Activated CD4-positive, alpha-beta T cell treated with anti-CD3 and anti-CD28 coated beads for 36 hours (primary cell): Measurements from ENCODE around the gene ERP44. TPM values are rescaled to one million over a fixed set of nuclear protein-coding genes. Genes with fewer than 3 reads are reported as not detected.
"Not testable (repeated sequence)": the region's sequence is repeated elsewhere in the genome, so short reads cannot be mapped to it uniquely, and the experiment has no call there.

Source experiments
- ATAC-seq: fragments of 200-7000 bp; cut with Tn5 transposase; one replicate; pipeline ENCODE4 v1.10.0; 2021; ENCODE audit warnings: mild to moderate bottlenecking, moderate library complexity
- CTCF ChIA-PET: fragments of 350-600 bp; sonication (Branson Sonifier 250); formaldehyde crosslinking; loops from one replicate; lab custom pipeline; 2021; ENCODE audit warnings: antibody characterized with exemption; lab: Charles Lee
- POLR2A ChIA-PET: fragments of 350-600 bp; sonication (Branson Sonifier 250); formaldehyde crosslinking; loops from one replicate; lab custom pipeline; 2021; ENCODE audit warnings: antibody characterized with exemption, inconsistent platforms; lab: Charles Lee
- DNase-seq: peaks from one replicate; pipeline ENCODE4 v3.0.0-alpha.2; 2020
- H3K27ac Mint-ChIP-seq: one replicate; pipeline ENCODE4 v1.8.0; 2021; ENCODE audit warnings: mixed read lengths
- H3K27me3 Mint-ChIP-seq: one replicate; pipeline ENCODE4 v1.8.0; 2021; ENCODE audit warnings: mixed read lengths
- H3K36me3 Mint-ChIP-seq: one replicate; pipeline ENCODE4 v1.8.0; 2021; ENCODE audit warnings: low read depth, mixed read lengths
- H3K4me1 Mint-ChIP-seq: one replicate; pipeline ENCODE4 v1.8.0; 2021; ENCODE audit warnings: mixed read lengths
- H3K4me3 Mint-ChIP-seq: one replicate; pipeline ENCODE4 v1.8.0; 2021; ENCODE audit warnings: mild to moderate bottlenecking, moderate library complexity, mixed read lengths
- H3K9me3 Mint-ChIP-seq: one replicate; pipeline ENCODE4 v1.8.0; 2021; ENCODE audit warnings: low read depth, mixed read lengths
- intact Hi-C, 2 experiments: fragments of 100-400 bp; cut with DNase I in 1 of 2; cut with micrococcal nuclease in 1 of 2; formaldehyde crosslinking; loops; one replicate each; pipeline versions ENCODE4 v1.14.2 to v1.15.1; 2022 to 2024; cut with DNase I, micrococcal nuclease
- total RNA-seq, 2 experiments: library from RNA; stranded (reverse); gene quantifications; one replicate each; pipeline ENCODE4 v1.2.3, GENCODE V29; 2021

ERP44 gene
- total RNA-seq, 2 experiments from 2014 or later, result 12.0 to 12.4 TPM

GRCh38 chr9:100070104-100071041, 28.4 kb downstream of the ERP44 start:
- intact Hi-C loops, result no loop called here

DNA sequence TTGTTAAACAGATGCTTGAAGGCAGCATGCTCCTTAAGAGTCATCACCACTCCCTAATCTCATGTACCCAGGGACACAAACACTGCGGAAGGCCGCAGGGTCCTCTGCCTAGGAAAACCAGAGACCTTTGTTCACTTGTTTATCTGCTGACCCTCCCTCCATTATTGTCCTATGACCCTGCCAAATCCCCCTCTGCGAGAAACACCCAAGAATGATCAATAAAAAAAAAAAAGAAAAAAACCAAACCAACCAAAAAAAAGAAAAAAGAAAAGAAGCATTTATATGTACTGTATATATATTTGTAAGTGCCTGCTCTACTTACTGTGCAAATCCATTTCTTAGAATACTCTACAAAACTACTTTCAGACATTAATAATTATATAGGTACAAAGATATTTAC, 29.7 kb downstream of the ERP44 start:
- H3K36me3 Mint-ChIP-seq, POLR2A ChIA-PET, DNase-seq, H3K4me3 Mint-ChIP-seq, H3K27me3 Mint-ChIP-seq, ATAC-seq, intact Hi-C loops, H3K9me3 Mint-ChIP-seq, CTCF ChIA-PET, H3K27ac Mint-ChIP-seq: not testable (repeated sequence)
- peaks cover 23% of the 10 kb centered on the region for H3K4me1 Mint-ChIP-seq

More at GRCh38 chr9:100070104-100071041, 28.4 kb downstream of the ERP44 start:
- peaks cover 25% of the 10 kb centered on the region for H3K4me1 Mint-ChIP-seq
- ChIA-PET CTCF (interaction anchor here (1.0 to 1.1 kb wide), 2 partner anchors 26 to 110 kb away, joined by 3 to 4 read pairs; no protein-coding TSS in a partner anchor), POLR2A (no interaction called here)
- DNase-seq, result no peak
- H3K9me3 Mint-ChIP-seq, result no peaks in the 10 kb centered on the region
- H3K27ac Mint-ChIP-seq, result no peak overlapping the region
- H3K27me3 Mint-ChIP-seq, result no peaks in the 10 kb centered on the region
- no peak for ATAC-seq
- H3K36me3 Mint-ChIP-seq, result peaks cover 4% of the 10 kb centered on the region
- H3K4me3 Mint-ChIP-seq, result no peak overlapping the region

DNA sequence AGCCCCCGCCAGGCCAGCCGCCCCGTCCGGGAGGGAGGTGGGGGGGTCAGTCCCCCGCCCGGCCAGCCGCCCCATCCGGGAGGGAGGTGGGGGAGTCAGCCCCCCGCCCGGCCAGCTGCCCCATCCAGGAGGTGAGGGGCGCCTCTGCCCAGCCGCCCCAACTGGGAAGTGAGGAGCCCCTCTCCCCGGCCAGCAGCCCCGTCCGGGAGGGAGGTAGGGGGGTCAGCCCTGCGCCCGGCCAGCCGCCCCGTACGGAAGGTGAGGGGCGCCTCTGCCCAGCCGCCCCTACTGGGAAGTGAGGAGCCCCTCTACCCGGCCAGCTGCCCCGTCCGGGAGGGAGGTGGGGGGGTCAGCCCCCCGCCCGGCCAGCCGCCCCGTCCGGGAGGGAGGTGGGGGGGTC, 30.8 kb downstream of the ERP44 start:
- CTCF ChIA-PET, intact Hi-C loops: not testable (repeated sequence)

GRCh38 chr9:100066539-100066938, 32.3 kb downstream of the ERP44 start:
- H3K36me3 Mint-ChIP-seq, result peaks cover 4% of the 10 kb centered on the region
- CTCF ChIA-PET, result no interaction called here
- no peaks in the 10 kb centered on the region for H3K9me3 Mint-ChIP-seq
- intact Hi-C loops, result no loop called here
- no peak overlapping the region for H3K27ac Mint-ChIP-seq
- H3K4me1 Mint-ChIP-seq, result peaks cover 16% of the 10 kb centered on the region
- ATAC-seq, result no peak
- POLR2A ChIA-PET, result no interaction called here
- H3K4me3 Mint-ChIP-seq, result no peak overlapping the region
- no peak for DNase-seq
- H3K27me3 Mint-ChIP-seq, result no peaks in the 10 kb centered on the region

More for the DNA sequence above, 30.8 kb downstream of the ERP44 start:
- H3K36me3 Mint-ChIP-seq, H3K9me3 Mint-ChIP-seq, H3K27me3 Mint-ChIP-seq, DNase-seq, H3K4me3 Mint-ChIP-seq, POLR2A ChIA-PET, H3K27ac Mint-ChIP-seq, ATAC-seq: not testable (repeated sequence)
- peaks cover 19% of the 10 kb centered on the region for H3K4me1 Mint-ChIP-seq

- no peaks in the 10 kb centered on the region for H3K9me3 Mint-ChIP-seq
- no peaks in the 10 kb centered on the region for H3K27me3 Mint-ChIP-seq
- H3K4me1 Mint-ChIP-seq, result peaks cover 12% of the 10 kb centered on the region
- intact Hi-C loops, result no loop called here
- no peak overlapping the region for H3K4me3 Mint-ChIP-seq
- no peak for ATAC-seq
- no peak overlapping the region for H3K27ac Mint-ChIP-seq
- ChIA-PET CTCF (interaction anchor here (1.2 to 2.5 kb wide), 4 partner anchors 8 to 54 kb away, joined by 3 to 7 read pairs (median 3); no protein-coding TSS in a partner anchor), POLR2A (no interaction called here)
- H3K36me3 Mint-ChIP-seq, result peaks cover 4% of the 10 kb centered on the region
- no peak for DNase-seq
These were observed 33.8 kb downstream of the ERP44 start for GRCh38 chr9:100064872-100065581.

GRCh38 chr9:100063185-100063584, 35.6 kb downstream of the ERP44 start:
- Mint-ChIP-seq H3K9me3 (no peaks in the 10 kb centered on the region), H3K27ac (no peak overlapping the region), H3K27me3 (no peaks in the 10 kb centered on the region), H3K4me1 (peaks cover 15% of the 10 kb centered on the region), H3K36me3 (peaks cover 4% of the 10 kb centered on the region), H3K4me3 (no peak overlapping the region)
- intact Hi-C loops, result no loop called here
- ATAC-seq, result no peak
- CTCF ChIA-PET, result interaction anchor here (0.5 to 2.5 kb wide), 2 partner anchors 10 to 234 kb away, joined by 3 to 7 read pairs; no protein-coding TSS in a partner anchor
- POLR2A ChIA-PET, result no interaction called here
- no peak for DNase-seq

DNA sequence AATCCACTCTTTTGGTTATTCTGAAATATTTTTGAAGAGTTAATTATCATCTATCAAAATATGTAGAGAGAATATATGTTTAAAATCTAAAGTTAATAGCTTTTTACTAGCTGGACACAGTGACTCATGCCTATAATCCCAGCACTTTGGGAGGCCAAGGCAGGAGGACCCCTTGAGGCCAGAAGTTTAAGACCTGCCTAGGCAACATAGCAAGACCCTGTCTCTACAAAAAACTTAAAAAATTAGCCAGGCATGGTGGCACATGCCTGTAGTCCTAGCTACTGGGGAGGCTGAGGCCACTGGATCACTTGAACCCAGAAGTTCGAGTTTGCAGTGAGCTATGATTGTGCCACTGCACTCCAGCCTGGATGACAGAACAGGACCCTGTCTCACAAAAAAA, 36.1 kb downstream of the ERP44 start:
- POLR2A ChIA-PET, H3K4me3 Mint-ChIP-seq, DNase-seq, ATAC-seq, H3K36me3 Mint-ChIP-seq, intact Hi-C loops, H3K27ac Mint-ChIP-seq, H3K9me3 Mint-ChIP-seq, H3K27me3 Mint-ChIP-seq: not testable (repeated sequence)
- peaks cover 15% of the 10 kb centered on the region for H3K4me1 Mint-ChIP-seq
- CTCF ChIA-PET, result interaction anchor here (2.5 kb wide), 1 partner anchor 11 kb away, joined by 7 read pairs; no protein-coding TSS in a partner anchor

DNA sequence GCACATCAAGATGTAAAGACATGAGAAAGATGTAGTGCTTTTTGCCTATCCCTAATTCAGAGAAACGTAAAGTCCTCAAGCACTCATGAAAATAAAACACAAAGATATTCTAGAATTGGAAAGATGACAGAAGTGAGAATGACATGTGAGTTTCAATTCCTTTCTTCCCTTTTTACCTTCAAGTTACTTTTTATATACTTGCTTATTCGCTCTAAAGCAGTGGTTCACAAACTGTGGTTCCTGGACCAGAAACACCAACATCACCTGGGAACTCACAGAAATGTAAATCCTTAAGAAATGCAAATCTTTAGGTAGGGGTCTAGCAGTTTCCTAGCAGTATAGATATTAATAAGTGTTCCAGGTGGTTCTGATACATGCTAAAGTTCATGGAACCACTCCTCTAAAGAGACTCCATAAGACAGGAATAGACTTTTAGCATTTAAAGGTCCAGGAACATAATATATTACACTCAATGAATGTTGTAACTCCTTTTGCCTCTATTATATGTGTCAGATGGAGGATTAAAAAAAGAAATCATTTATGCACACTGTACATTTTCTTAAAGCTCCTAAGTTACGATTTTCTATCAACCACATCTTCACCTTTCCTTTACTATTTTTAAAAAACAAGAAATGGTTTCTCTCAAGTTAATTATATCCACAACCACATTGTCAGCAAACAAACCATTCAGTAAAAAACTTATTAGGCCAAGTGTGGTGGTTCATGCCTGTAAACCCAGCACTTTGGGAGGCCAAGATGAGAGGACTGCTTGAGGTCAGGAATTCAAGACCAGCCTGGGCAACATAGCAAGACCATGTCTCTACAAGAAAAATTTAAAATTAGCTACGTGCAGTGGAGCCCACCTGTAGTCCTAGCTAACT, 39.9 kb downstream of the ERP44 start:
- H3K9me3 Mint-ChIP-seq, result no peaks in the 10 kb centered on the region
- intact Hi-C loops, result no loop called here
- POLR2A ChIA-PET, result no interaction called here

GRCh38 chr9:100057624-100058023, 41.2 kb downstream of the ERP44 start:
- ChIA-PET CTCF (interaction anchor here (1.3 kb wide), 1 partner anchor 17 kb away, joined by 5 read pairs; no protein-coding TSS in a partner anchor), POLR2A (no interaction called here)
- no peaks in the 10 kb centered on the region for H3K9me3 Mint-ChIP-seq
- DNase-seq (no peak), ATAC-seq (no peak)
- H3K36me3 Mint-ChIP-seq, result peaks cover 4% of the 10 kb centered on the region
- H3K4me1 Mint-ChIP-seq, result peaks cover 8% of the 10 kb centered on the region
- no peak overlapping the region for H3K4me3 Mint-ChIP-seq
- no peaks in the 10 kb centered on the region for H3K27me3 Mint-ChIP-seq
- intact Hi-C loops, result no loop called here
- no peak overlapping the region for H3K27ac Mint-ChIP-seq

More for the DNA sequence above, 39.9 kb downstream of the ERP44 start:
- no peak for DNase-seq
- CTCF ChIA-PET, result no interaction called here
- Mint-ChIP-seq H3K27ac (no peak overlapping the region), H3K4me1 (peaks cover 8% of the 10 kb centered on the region), H3K36me3 (peaks cover 4% of the 10 kb centered on the region), H3K27me3 (no peaks in the 10 kb centered on the region), H3K4me3 (no peak overlapping the region)
- no peak for ATAC-seq

GRCh38 chr9:100056561-100056960, 42.2 kb downstream of the ERP44 start:
- H3K4me3 Mint-ChIP-seq, result no peak overlapping the region
- peaks cover 4% of the 10 kb centered on the region for H3K36me3 Mint-ChIP-seq
- H3K27me3 Mint-ChIP-seq, result no peaks in the 10 kb centered on the region
- peaks cover 8% of the 10 kb centered on the region for H3K4me1 Mint-ChIP-seq
- intact Hi-C loops, result no loop called here
- ATAC-seq, result no peak
- no peak overlapping the region for H3K27ac Mint-ChIP-seq
- DNase-seq, result no peak
- CTCF ChIA-PET, result interaction anchor here (1.3 kb wide), 1 partner anchor 18 kb away, joined by 5 read pairs; no protein-coding TSS in a partner anchor
- POLR2A ChIA-PET, result no interaction called here
- H3K9me3 Mint-ChIP-seq, result no peaks in the 10 kb centered on the region
